Measurements from ENCODE around the gene SBK3.

- TF ChIP-seq POLR2AphosphoS5 (IDR thresholded peaks at IDR 0.05; ENCODE audit: borderline replicate concordance, low read depth, low read length) (no peak), EZH2 (IDR thresholded peaks at IDR 0.05) (no peak)
Measured at GRCh38 chr19:55516878-55517620, 28.3 kb downstream of the SBK3 start.

Data from SK-N-MC (cell line).